Endothelial cell of hepatic sinusoid (primary cell): ENCODE results near the gene LYSMD2.

Experiments used
- in situ Hi-C: cut with HindIII; loops from 2 replicates; pipeline ENCODE4 v1.10.0; 2017; ENCODE audit warnings: low sequenced_read_pairs

Gene LYSMD2

DNA sequence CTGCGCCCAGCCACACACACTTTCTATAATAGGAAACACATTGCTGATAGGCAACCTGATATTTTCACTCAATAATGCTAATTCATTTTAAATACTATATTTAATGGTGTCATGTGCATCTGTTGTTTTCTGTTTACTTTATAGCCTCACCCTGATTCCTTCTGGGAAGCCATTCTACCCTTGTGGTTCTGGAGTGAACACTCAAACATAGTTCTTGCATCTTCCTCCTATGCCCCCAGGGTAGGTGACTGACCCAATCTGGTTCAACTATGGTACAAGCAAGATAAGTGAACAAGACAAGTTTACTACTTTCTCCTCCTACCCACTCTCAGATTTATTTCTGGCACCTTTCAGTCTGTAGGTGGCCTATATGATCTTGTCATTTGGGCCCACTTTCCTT lies 60.4 kb downstream of the LYSMD2 start:
- in situ Hi-C loops: no loop called here

DNA sequence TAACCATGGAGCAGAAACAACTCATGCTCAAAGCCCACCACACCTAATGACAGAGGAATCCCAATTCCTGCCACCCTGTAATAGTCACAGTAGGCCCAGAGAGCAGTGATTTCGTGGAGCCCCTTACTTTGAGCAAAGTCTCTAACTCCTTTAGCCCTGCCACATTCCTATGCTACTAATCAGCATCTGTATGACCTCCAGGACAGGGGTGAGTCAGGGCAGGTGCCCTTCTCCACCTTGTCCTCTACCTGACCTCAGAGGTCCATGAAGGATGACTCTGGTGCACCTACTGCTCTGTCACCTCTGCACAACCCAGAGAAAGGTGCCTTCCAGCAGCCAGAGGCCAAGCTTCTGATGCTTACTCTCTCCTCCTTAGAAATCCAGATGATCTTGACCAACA lies 62.2 kb downstream of the LYSMD2 start:
- in situ Hi-C loops: no loop called here
